Progenitor cell of endocrine pancreas (in vitro differentiated cells): Measurements from ENCODE around the gene KCTD7. TPM values are rescaled to one million over a fixed set of nuclear protein-coding genes. Genes with fewer than 3 reads are reported as not detected.
"Not testable (repeated sequence)": the region's sequence is repeated elsewhere in the genome, so short reads cannot be mapped to it uniquely, and the experiment has no call there.

Experiments
- DNase-seq: peaks from one replicate; pipeline ENCODE4 v3.0.0; 2021; ENCODE audit warnings: low spot score; ENCODE audit not compliant: unreplicated experiment
- H3K27ac Mint-ChIP-seq: 2 replicates; pipeline ENCODE4 v1.8.0; 2021; ENCODE audit warnings: mild to moderate bottlenecking, moderate library complexity, mixed read lengths
- H3K27me3 Mint-ChIP-seq: 2 replicates; pipeline ENCODE4 v1.8.0; 2021; ENCODE audit warnings: mixed read lengths
- H3K36me3 Mint-ChIP-seq: 2 replicates; pipeline ENCODE4 v1.8.0; 2022; ENCODE audit warnings: mixed read lengths; ENCODE audit not compliant: insufficient read depth
- H3K4me1 Mint-ChIP-seq: 2 replicates; pipeline ENCODE4 v1.8.0; 2021; ENCODE audit warnings: low read depth, mixed read lengths
- H3K4me3 Mint-ChIP-seq: 2 replicates; pipeline ENCODE4 v1.8.0; 2021; ENCODE audit warnings: low read depth, mild to moderate bottlenecking, moderate library complexity, mixed read lengths
- H3K9me3 Mint-ChIP-seq: 2 replicates; pipeline ENCODE4 v1.8.0; 2021; ENCODE audit warnings: low read depth, mixed read lengths
- long read RNA-seq: library from polyadenylated mRNA; unstranded; transcript quantifications from one replicate; pipeline ENCODE4 v2.0.0, GENCODE V29; 2020
- total RNA-seq: library from RNA; stranded (reverse); gene quantifications from 2 replicates; pipeline ENCODE4 v1.2.1, GENCODE V29; 2021
- TF ChIP-seq, protein P1 (sequence below): fragments of 200-600 bp; sonication (generic); IDR thresholded peaks from one replicate; pipeline ENCODE4 v1.5.0; 2021; ENCODE audit warnings: antibody characterized with exemption, mild to moderate bottlenecking; ENCODE audit not compliant: unreplicated experiment

Gene KCTD7
- 8.5 and 12.3 TPM in 2 replicates for total RNA-seq
- long read RNA-seq, full-length matches to known transcripts, result 9 of 9 reads
- long read RNA-seq, partial matches to known transcripts, result 0 of 9 reads
- long read RNA-seq, other reads (novel, unspliced or antisense), result 0 of 9 reads

DNA sequence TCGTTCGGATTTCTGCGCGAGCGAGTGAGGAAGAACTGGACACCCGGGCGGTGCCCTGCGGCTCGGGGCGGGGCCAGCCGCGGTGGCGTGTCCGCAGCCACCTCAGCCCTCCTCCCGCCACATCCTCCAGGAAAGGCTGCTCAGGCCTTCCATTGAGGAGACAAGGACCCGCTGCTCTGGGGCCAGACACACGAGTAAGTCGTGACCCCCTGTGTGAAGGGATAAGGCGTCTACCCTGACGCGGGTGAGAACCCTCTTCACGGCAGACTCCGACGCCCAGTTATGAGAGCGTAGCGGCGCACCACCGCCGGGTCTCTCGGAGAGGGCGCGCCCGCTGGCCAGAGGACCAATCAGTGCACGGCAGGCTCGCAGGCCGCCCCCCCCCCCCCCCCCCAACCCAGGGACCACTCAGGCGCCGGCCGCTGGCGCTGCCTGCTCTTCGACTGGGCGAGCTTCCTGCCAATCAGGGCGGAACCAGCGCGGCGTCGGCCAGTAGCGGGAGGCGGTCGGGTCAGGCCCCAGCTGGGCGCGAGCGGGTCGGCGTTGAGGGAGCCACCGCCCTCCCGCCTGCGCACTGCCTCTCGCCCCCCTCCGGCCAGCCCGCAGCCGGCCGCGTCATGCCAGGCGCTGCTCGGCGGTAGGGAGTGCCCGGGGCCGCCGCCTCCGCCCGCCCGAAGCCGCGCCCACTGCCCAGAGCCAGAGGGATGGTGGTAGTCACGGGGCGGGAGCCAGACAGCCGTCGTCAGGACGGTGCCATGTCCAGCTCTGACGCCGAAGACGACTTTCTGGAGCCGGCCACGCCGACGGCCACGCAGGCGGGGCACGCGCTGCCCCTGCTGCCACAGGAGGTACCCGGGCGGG is at the start of gene KCTD7:
TSS of gene KCTD7 (plus strand) at position 521 of the 861 bp plus-strand sequence. CDS start at position 705, 184 bp downstream.
- TF ChIP-seq, protein P1, sequence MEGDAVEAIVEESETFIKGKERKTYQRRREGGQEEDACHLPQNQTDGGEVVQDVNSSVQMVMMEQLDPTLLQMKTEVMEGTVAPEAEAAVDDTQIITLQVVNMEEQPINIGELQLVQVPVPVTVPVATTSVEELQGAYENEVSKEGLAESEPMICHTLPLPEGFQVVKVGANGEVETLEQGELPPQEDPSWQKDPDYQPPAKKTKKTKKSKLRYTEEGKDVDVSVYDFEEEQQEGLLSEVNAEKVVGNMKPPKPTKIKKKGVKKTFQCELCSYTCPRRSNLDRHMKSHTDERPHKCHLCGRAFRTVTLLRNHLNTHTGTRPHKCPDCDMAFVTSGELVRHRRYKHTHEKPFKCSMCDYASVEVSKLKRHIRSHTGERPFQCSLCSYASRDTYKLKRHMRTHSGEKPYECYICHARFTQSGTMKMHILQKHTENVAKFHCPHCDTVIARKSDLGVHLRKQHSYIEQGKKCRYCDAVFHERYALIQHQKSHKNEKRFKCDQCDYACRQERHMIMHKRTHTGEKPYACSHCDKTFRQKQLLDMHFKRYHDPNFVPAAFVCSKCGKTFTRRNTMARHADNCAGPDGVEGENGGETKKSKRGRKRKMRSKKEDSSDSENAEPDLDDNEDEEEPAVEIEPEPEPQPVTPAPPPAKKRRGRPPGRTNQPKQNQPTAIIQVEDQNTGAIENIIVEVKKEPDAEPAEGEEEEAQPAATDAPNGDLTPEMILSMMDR, result no peak
- H3K36me3 Mint-ChIP-seq, result peaks cover 2% of the 10 kb centered on the region
- DNase-seq, result peak; percentile 95
- H3K4me3 Mint-ChIP-seq, result peak within 1 kb of the TSS; percentile 87
- H3K9me3 Mint-ChIP-seq, result no peaks in the 10 kb centered on the region
- H3K4me1 Mint-ChIP-seq, result peaks cover 4% of the 10 kb centered on the region
- peak within 1 kb of the TSS; percentile 93 for H3K27ac Mint-ChIP-seq
- H3K27me3 Mint-ChIP-seq, result peaks cover 6% of the 10 kb centered on the region

GRCh38 chr7:66580380-66580779 is 48.3 kb upstream of the KCTD7 start:
- not testable (repeated sequence) for DNase-seq, H3K4me3 Mint-ChIP-seq, H3K9me3 Mint-ChIP-seq, H3K27me3 Mint-ChIP-seq
- Mint-ChIP-seq H3K4me1 (peaks cover 14% of the 10 kb centered on the region), H3K36me3 (peaks cover 12% of the 10 kb centered on the region), H3K27ac (peak overlapping the region; percentile 29)

DNA sequence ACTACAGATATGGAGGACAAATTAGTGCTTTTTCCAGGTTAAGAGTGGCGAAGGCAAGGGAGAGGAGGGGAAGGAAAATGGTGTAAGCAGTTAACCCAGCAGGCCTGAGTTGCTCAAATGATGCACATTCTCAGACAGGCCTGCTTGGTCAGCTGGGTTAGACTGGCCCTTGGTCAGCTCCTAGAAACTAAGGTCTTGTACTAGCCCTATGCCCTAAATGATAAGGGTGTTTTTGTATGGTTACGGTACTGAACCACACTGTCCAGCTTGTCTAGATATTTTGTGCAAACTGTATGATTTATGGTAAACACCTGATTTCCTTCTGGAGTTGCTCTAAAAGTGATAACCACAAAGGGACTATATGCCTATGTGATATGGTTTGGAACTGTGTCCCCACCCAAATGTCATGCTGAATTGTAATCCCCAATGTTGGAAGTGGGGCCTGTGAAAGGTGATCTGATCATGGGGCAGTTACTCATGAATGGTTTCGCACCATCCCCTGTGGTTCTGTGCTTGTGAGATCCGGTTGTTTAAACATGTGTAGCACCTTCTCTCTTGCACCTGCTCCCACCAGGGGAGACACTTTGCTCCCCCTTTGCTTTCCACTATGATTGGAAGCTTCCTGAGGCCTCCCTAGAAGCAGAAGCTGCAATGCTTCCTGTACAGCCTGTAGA is 45.7 kb upstream of the KCTD7 start:
- not testable (repeated sequence) for H3K27me3 Mint-ChIP-seq, DNase-seq, H3K9me3 Mint-ChIP-seq, H3K27ac Mint-ChIP-seq, H3K4me3 Mint-ChIP-seq
- Mint-ChIP-seq H3K36me3 (peaks cover 12% of the 10 kb centered on the region), H3K4me1 (peaks cover 22% of the 10 kb centered on the region)

DNA sequence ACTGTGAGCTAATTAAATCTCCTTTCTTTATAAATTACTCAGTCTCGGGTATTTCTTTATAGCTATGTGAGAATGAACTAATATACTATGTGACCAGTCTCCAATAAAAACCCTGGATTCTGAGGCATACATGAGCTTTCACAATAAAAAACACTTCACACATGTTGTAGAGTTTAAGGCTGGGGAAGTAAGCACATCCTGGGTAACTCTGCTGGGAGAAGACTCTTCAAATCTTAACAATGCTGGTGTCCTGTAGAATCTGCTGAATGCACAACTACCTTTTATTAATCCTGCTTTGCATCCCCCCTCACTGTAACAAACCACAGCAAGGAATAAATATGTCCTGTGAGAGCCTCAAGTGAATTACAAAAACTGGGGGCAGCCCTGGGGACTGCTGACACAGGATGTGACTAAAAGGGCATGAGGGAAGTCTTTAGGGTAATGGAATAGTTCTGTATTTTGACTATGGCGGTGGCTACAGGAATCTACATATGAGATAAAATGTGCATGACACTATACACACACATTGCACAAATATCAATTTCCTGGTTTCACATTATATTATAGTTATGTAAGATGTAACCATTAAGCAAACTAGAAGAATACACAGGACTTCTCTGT is 45.1 kb upstream of the KCTD7 start:
- no peaks in the 10 kb centered on the region for H3K27me3 Mint-ChIP-seq
- no peak for DNase-seq
- H3K36me3 Mint-ChIP-seq, result peaks cover 12% of the 10 kb centered on the region
- no peak overlapping the region for H3K4me3 Mint-ChIP-seq
- peaks cover 22% of the 10 kb centered on the region for H3K4me1 Mint-ChIP-seq
- TF ChIP-seq, protein P1, result no peak
- H3K27ac Mint-ChIP-seq, result no peak overlapping the region
- no peaks in the 10 kb centered on the region for H3K9me3 Mint-ChIP-seq

DNA sequence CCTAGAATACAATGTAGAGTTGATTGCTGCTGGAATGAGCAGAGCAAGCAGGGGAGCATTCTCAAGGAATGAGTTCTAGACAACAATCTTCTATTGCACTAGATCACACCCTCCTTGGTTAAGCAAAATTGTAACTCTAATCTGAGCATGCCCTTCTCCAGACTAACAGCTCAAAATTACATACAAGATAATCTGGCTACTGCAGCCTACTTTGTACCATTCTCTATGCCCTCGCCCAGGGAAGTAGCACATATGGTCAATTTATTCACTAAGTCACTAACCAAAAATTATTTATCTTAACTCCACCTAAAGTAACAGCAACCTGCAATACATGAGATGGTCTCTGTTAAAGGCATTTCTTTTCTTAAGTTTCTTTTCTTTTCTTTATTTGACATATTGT is 42.5 kb upstream of the KCTD7 start:
- no peaks in the 10 kb centered on the region for H3K9me3 Mint-ChIP-seq
- H3K36me3 Mint-ChIP-seq, result peaks cover 11% of the 10 kb centered on the region
- H3K4me3 Mint-ChIP-seq, result no peak overlapping the region
- peak overlapping the region; percentile 52 for H3K27ac Mint-ChIP-seq
- no peaks in the 10 kb centered on the region for H3K27me3 Mint-ChIP-seq
- DNase-seq, result no peak
- peaks cover 34% of the 10 kb centered on the region for H3K4me1 Mint-ChIP-seq
- TF ChIP-seq, protein P1, result no peak

DNA sequence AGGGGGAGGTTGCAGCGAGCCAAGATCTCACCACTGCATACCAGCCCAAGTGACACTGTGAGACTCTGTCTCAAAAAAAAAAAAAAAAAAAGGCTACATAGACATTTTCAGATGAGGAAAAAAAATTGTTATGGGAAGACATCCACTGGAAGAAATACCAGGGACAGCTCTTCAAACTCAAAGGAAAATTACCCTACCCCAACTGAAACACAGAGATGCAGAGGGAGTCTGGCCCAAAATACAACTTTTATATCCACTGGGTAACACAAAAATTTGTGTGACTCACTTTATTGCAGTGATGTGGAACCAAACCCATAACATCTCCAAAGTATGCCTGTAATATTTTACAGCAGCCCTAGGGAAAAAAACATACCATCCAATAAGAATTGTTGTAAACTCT is 40.5 kb upstream of the KCTD7 start:
- not testable (repeated sequence) for H3K27me3 Mint-ChIP-seq, H3K9me3 Mint-ChIP-seq, H3K4me3 Mint-ChIP-seq, H3K36me3 Mint-ChIP-seq, DNase-seq
- Mint-ChIP-seq H3K4me1 (peaks cover 42% of the 10 kb centered on the region), H3K27ac (peak overlapping the region; percentile 16)

GRCh38 chr7:66588856-66589570 is 39.7 kb upstream of the KCTD7 start:
- not testable (repeated sequence) for H3K36me3 Mint-ChIP-seq, H3K27me3 Mint-ChIP-seq, H3K9me3 Mint-ChIP-seq, DNase-seq
- peaks cover 42% of the 10 kb centered on the region for H3K4me1 Mint-ChIP-seq
- peak overlapping the region; percentile 80 for H3K27ac Mint-ChIP-seq
- peak overlapping the region; percentile 17 for H3K4me3 Mint-ChIP-seq

GRCh38 chr7:66590302-66591057 is 38.2 kb upstream of the KCTD7 start:
- H3K4me1 Mint-ChIP-seq, result peaks cover 31% of the 10 kb centered on the region
- H3K9me3 Mint-ChIP-seq, DNase-seq, H3K36me3 Mint-ChIP-seq, H3K27me3 Mint-ChIP-seq: not testable (repeated sequence)
- peak overlapping the region; percentile 94 for H3K4me3 Mint-ChIP-seq
- H3K27ac Mint-ChIP-seq, result peak overlapping the region; percentile 32
